ENCODE data around the gene KAZN.

The KAZN gene

GRCh38 chr1:15065736-15066135 is 467.3 kb downstream of the KAZN start:
- no peak overlapping the region for H3K4me3 ChIP-seq (ENCODE audit: low read length)

GRCh38 chr1:15066191-15066590 is 467.7 kb downstream of the KAZN start:
- Histone ChIP-seq H3F3A (ENCODE audit: insufficient read depth, low read length) (no peaks in the 10 kb centered on the region), H3K9me2 (replicated peaks; ENCODE audit: insufficient read depth, low read length) (no peaks in the 10 kb centered on the region), H3K36me3 (replicated peaks; ENCODE audit: insufficient read depth, low read length) (no peaks in the 10 kb centered on the region), H3K9me3 (replicated peaks; ENCODE audit: insufficient read depth, low read length) (no peaks in the 10 kb centered on the region), H3K4me3 (ENCODE audit: low read length) (no peak overlapping the region), H2AFZ (ENCODE audit: low read length) (no peak overlapping the region), H4K20me1 (ENCODE audit: insufficient read depth, low read length) (no peaks in the 10 kb centered on the region), H3K4me2 (ENCODE audit: low read depth, low read length) (no peak overlapping the region), H3K9ac (ENCODE audit: low read length) (no peak overlapping the region), H3K27ac (ENCODE audit: low read length) (no peak overlapping the region), H3K27me3 (replicated peaks; ENCODE audit: insufficient read depth, low read length) (no peaks in the 10 kb centered on the region), H3K79me2 (ENCODE audit: low read length) (no peaks in the 10 kb centered on the region), H3K4me1 (ENCODE audit: low read length) (no peaks in the 10 kb centered on the region)
- DNase-seq: no peak
- TF ChIP-seq EZH2phosphoT487 (IDR thresholded peaks at IDR 0.05; ENCODE audit: low read length) (no peak), EZH2 (optimal IDR thresholded peaks at IDR 0.05; ENCODE audit: low read depth, low read length) (no peak), CTCF (IDR thresholded peaks at IDR 0.05; ENCODE audit: low read length) (no peak)

More at GRCh38 chr1:15065736-15066135, 467.3 kb downstream of the KAZN start:
- H3K4me2 ChIP-seq (ENCODE audit: low read depth, low read length): no peak overlapping the region
- H3K9me3 ChIP-seq (replicated peaks; ENCODE audit: insufficient read depth, low read length): no peaks in the 10 kb centered on the region
- H3K27ac ChIP-seq (ENCODE audit: low read length): no peak overlapping the region
- no peak for DNase-seq
- no peak overlapping the region for H3K9ac ChIP-seq (ENCODE audit: low read length)
- H3K36me3 ChIP-seq (replicated peaks; ENCODE audit: insufficient read depth, low read length): no peaks in the 10 kb centered on the region
- H3K27me3 ChIP-seq (replicated peaks; ENCODE audit: insufficient read depth, low read length): no peaks in the 10 kb centered on the region
- H2AFZ ChIP-seq (ENCODE audit: low read length): no peak overlapping the region
- H3K79me2 ChIP-seq (ENCODE audit: low read length): no peaks in the 10 kb centered on the region
- no peaks in the 10 kb centered on the region for H3K4me1 ChIP-seq (ENCODE audit: low read length)
- TF ChIP-seq EZH2 (optimal IDR thresholded peaks at IDR 0.05; ENCODE audit: low read depth, low read length) (no peak), EZH2phosphoT487 (IDR thresholded peaks at IDR 0.05; ENCODE audit: low read length) (no peak), CTCF (IDR thresholded peaks at IDR 0.05; ENCODE audit: low read length) (no peak)
- H3F3A ChIP-seq (ENCODE audit: insufficient read depth, low read length): no peaks in the 10 kb centered on the region
- H4K20me1 ChIP-seq (ENCODE audit: insufficient read depth, low read length): no peaks in the 10 kb centered on the region
- H3K9me2 ChIP-seq (replicated peaks; ENCODE audit: insufficient read depth, low read length): no peaks in the 10 kb centered on the region

- no peak overlapping the region for H3K9ac ChIP-seq (ENCODE audit: low read length)
- H3K36me3 ChIP-seq (replicated peaks; ENCODE audit: insufficient read depth, low read length): no peaks in the 10 kb centered on the region
Measured at GRCh38 chr1:15067148-15067547, 468.7 kb downstream of the KAZN start.

More at GRCh38 chr1:15067148-15067547, 468.7 kb downstream of the KAZN start:
- Histone ChIP-seq H3K9me3 (replicated peaks; ENCODE audit: insufficient read depth, low read length) (no peaks in the 10 kb centered on the region), H2AFZ (ENCODE audit: low read length) (no peak overlapping the region), H3F3A (ENCODE audit: insufficient read depth, low read length) (no peaks in the 10 kb centered on the region), H3K4me2 (ENCODE audit: low read depth, low read length) (no peak overlapping the region), H4K20me1 (ENCODE audit: insufficient read depth, low read length) (no peaks in the 10 kb centered on the region), H3K27ac (ENCODE audit: low read length) (no peak overlapping the region), H3K4me3 (ENCODE audit: low read length) (no peak overlapping the region), H3K4me1 (ENCODE audit: low read length) (no peaks in the 10 kb centered on the region), H3K9me2 (replicated peaks; ENCODE audit: insufficient read depth, low read length) (no peaks in the 10 kb centered on the region), H3K27me3 (replicated peaks; ENCODE audit: insufficient read depth, low read length) (no peaks in the 10 kb centered on the region), H3K79me2 (ENCODE audit: low read length) (no peaks in the 10 kb centered on the region)
- TF ChIP-seq EZH2 (optimal IDR thresholded peaks at IDR 0.05; ENCODE audit: low read depth, low read length) (no peak), CTCF (IDR thresholded peaks at IDR 0.05; ENCODE audit: low read length) (no peak), EZH2phosphoT487 (IDR thresholded peaks at IDR 0.05; ENCODE audit: low read length) (no peak)
- no peak for DNase-seq

Measured in MM.1S (cell line).